Astrocyte (in vitro differentiated cells and primary cell): ENCODE data around the gene ACTG2. TPM values are rescaled to one million over a fixed set of nuclear protein-coding genes. Genes with fewer than 3 reads are reported as not detected.
"Not testable (repeated sequence)": the region's sequence is repeated elsewhere in the genome, so short reads cannot be mapped to it uniquely, and the experiment has no call there.

Source experiments
- DNase-seq: peaks from one replicate; pipeline ENCODE4 v3.0.0-alpha.2; 2010; ENCODE audit warnings: low read depth
- FAIRE-seq: peaks from 2 replicates; lab custom pipeline; 2011; peaks lifted over from hg19 to GRCh38; lab: Jason Lieb, UNC
- H2AFZ ChIP-seq: 2 replicates; pipeline ENCODE4 v1.6.0; 2012; ENCODE audit warnings: low read depth, low read length, inconsistent platforms
- H3K27ac ChIP-seq: 2 replicates; pipeline ENCODE4 v1.5.1; 2011; ENCODE audit warnings: low read depth, low read length, inconsistent platforms
- H3K27me3 ChIP-seq: 2 replicates; pipeline ENCODE4 v1.6.0; 2011; ENCODE audit warnings: low read length, inconsistent platforms; ENCODE audit not compliant: insufficient read depth
- H3K36me3 ChIP-seq: 2 replicates; pipeline ENCODE4 v1.5.1; 2011; ENCODE audit warnings: low read length, inconsistent platforms; ENCODE audit not compliant: insufficient read depth
- H3K4me1 ChIP-seq: 2 replicates; pipeline ENCODE4 v1.5.1; 2011; ENCODE audit warnings: low read length, inconsistent platforms; ENCODE audit not compliant: insufficient read depth
- H3K4me2 ChIP-seq: 2 replicates; pipeline ENCODE4 v1.6.0; 2012; ENCODE audit warnings: low read length, inconsistent platforms
- H3K4me3 ChIP-seq: 2 replicates; pipeline ENCODE4 v1.5.1; 2011; ENCODE audit warnings: low read depth, mild to moderate bottlenecking, low read length, inconsistent platforms; ENCODE audit not compliant: insufficient read depth
- H3K79me2 ChIP-seq: 2 replicates; pipeline ENCODE4 v1.6.0; 2012; ENCODE audit warnings: mild to moderate bottlenecking, low read length, inconsistent platforms; ENCODE audit not compliant: insufficient read depth
- H3K9ac ChIP-seq: 2 replicates; pipeline ENCODE4 v1.6.0; 2012; ENCODE audit warnings: mild to moderate bottlenecking, low read length, inconsistent platforms
- H3K9me3 ChIP-seq: 2 replicates; pipeline ENCODE4 v1.5.1; 2012; ENCODE audit warnings: low read depth, mild to moderate bottlenecking, low read length, inconsistent platforms; ENCODE audit not compliant: insufficient read depth
- H4K20me1 ChIP-seq: 2 replicates; pipeline ENCODE4 v1.6.0; 2012; ENCODE audit warnings: low read length, inconsistent platforms; ENCODE audit not compliant: insufficient read depth
- H3K27ac Mint-ChIP-seq: one replicate; pipeline ENCODE4 v1.8.0; 2021; ENCODE audit warnings: mild to moderate bottlenecking, mixed read lengths; ENCODE audit not compliant: unreplicated experiment
- H3K27me3 Mint-ChIP-seq: one replicate; pipeline ENCODE4 v1.8.0; 2021; ENCODE audit warnings: low read depth, mixed read lengths; ENCODE audit not compliant: unreplicated experiment
- H3K36me3 Mint-ChIP-seq: one replicate; pipeline ENCODE4 v1.8.0; 2021; ENCODE audit warnings: low read depth, mixed read lengths; ENCODE audit not compliant: unreplicated experiment
- H3K4me1 Mint-ChIP-seq: one replicate; pipeline ENCODE4 v1.8.0; 2021; ENCODE audit warnings: low read depth, mixed read lengths; ENCODE audit not compliant: unreplicated experiment
- H3K4me3 Mint-ChIP-seq: one replicate; pipeline ENCODE4 v1.8.0; 2021; ENCODE audit warnings: mild to moderate bottlenecking, moderate library complexity, mixed read lengths; ENCODE audit not compliant: unreplicated experiment
- H3K9me3 Mint-ChIP-seq: one replicate; pipeline ENCODE4 v1.8.0; 2021; ENCODE audit warnings: mild to moderate bottlenecking, mixed read lengths; ENCODE audit not compliant: unreplicated experiment
- EZH2 ChIP-seq: IDR thresholded peaks from 2 replicates; pipeline ENCODE4 v1.6.1; 2012; ENCODE audit warnings: mild to moderate bottlenecking, low read length, inconsistent platforms; ENCODE audit not compliant: insufficient read depth
- total RNA-seq: library from RNA; stranded (reverse); gene quantifications from 2 replicates; pipeline ENCODE4 v1.2.1, GENCODE V29; 2021
- TF ChIP-seq, protein P1 (sequence below): IDR thresholded peaks from 2 replicates; pipeline ENCODE4 v1.5.1; 2011; ENCODE audit warnings: low read depth, mild to moderate bottlenecking, inconsistent platforms, low read length, moderate library complexity; ENCODE audit not compliant: insufficient read depth

Gene ACTG2
- total RNA-seq, 1 donor from 2014 or later = 298 TPM

DNA sequence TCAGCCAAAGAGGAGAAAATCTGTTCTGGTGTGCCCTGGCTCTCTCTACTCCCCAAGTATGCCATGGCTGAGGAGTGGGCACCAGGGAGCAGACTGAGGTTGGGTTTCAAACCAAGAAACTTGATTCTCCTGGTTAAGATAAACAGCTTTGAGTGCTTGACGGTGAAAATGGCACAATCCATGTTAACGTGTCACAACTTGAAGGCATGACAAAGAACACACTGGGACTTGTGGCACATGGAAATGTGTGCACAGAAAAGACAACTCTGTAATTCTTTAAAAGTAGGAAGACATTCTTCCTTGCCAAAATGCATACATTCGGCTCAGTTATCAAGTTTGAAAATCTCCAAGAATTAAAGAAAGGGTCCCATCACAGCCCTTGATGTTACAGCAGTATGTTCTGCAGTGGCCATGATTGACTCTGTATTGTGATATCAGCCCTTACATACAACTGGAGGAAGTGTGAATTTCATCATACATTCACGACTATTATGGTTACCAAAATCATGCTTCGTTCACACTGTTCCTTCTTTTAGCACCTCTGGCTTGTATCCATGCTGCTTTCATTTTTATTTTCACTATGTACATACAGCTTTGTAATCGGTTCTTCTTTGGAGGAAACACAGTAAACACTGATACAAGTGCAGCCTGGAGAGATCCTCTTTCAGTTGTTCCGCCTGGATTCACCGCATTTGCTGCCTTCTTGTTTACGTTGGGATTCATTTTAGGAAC is 15.6 kb upstream of the ACTG2 start:
- FAIRE-seq = no peak
- Histone ChIP-seq H3K4me2 (no peak overlapping the region), H3K36me3 (no peaks in the 10 kb centered on the region), H3K27me3 (no peaks in the 10 kb centered on the region), H4K20me1 (no peaks in the 10 kb centered on the region), H3K79me2 (no peaks in the 10 kb centered on the region), H3K9me3 (no peaks in the 10 kb centered on the region), H2AFZ (no peak overlapping the region), H3K27ac (no peak overlapping the region), H3K4me3 (no peak overlapping the region), H3K9ac (no peak overlapping the region), H3K4me1 (no peaks in the 10 kb centered on the region)
- peaks cover 5% of the 10 kb centered on the region for H3K36me3 Mint-ChIP-seq
- TF ChIP-seq, protein P1, sequence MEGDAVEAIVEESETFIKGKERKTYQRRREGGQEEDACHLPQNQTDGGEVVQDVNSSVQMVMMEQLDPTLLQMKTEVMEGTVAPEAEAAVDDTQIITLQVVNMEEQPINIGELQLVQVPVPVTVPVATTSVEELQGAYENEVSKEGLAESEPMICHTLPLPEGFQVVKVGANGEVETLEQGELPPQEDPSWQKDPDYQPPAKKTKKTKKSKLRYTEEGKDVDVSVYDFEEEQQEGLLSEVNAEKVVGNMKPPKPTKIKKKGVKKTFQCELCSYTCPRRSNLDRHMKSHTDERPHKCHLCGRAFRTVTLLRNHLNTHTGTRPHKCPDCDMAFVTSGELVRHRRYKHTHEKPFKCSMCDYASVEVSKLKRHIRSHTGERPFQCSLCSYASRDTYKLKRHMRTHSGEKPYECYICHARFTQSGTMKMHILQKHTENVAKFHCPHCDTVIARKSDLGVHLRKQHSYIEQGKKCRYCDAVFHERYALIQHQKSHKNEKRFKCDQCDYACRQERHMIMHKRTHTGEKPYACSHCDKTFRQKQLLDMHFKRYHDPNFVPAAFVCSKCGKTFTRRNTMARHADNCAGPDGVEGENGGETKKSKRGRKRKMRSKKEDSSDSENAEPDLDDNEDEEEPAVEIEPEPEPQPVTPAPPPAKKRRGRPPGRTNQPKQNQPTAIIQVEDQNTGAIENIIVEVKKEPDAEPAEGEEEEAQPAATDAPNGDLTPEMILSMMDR = no peak
- TF ChIP-seq EZH2 = no peak
- H3K9me3 Mint-ChIP-seq = no peaks in the 10 kb centered on the region
- DNase-seq = no peak
- no peaks in the 10 kb centered on the region for H3K4me1 Mint-ChIP-seq
- no peak overlapping the region for H3K4me3 Mint-ChIP-seq
- H3K27me3 Mint-ChIP-seq = peaks cover 18% of the 10 kb centered on the region
- H3K27ac Mint-ChIP-seq = no peak overlapping the region

DNA sequence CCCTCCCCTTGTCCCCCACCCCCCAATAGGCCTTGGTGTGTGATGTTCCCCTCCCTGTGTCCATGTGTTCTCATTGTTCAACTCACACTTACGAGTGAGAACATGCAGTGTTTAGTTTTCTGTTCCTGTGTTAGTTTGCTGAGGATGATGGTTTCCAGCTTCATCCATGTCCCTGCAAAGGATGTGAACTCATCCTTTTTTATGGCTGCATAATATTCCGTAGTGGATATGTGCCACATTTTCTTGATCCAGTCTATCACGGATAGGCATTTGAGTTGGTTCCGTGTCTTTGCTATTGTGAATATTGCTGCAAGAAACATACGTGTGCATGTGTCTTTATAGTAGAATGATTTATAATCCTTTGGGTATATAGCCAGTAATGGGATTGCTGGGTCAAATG is 14.8 kb upstream of the ACTG2 start:
- not testable (repeated sequence) for H3K4me3 Mint-ChIP-seq, DNase-seq, H3K36me3 ChIP-seq, H3K4me3 ChIP-seq, H3K9me3 ChIP-seq, H3K4me2 ChIP-seq, H4K20me1 ChIP-seq, FAIRE-seq, H3K4me1 ChIP-seq, H3K36me3 Mint-ChIP-seq, H3K27ac ChIP-seq, H3K9ac ChIP-seq, H2AFZ ChIP-seq, H3K27ac Mint-ChIP-seq, H3K27me3 ChIP-seq, H3K9me3 Mint-ChIP-seq, H3K4me1 Mint-ChIP-seq, H3K79me2 ChIP-seq
- H3K27me3 Mint-ChIP-seq = peaks cover 18% of the 10 kb centered on the region

DNA sequence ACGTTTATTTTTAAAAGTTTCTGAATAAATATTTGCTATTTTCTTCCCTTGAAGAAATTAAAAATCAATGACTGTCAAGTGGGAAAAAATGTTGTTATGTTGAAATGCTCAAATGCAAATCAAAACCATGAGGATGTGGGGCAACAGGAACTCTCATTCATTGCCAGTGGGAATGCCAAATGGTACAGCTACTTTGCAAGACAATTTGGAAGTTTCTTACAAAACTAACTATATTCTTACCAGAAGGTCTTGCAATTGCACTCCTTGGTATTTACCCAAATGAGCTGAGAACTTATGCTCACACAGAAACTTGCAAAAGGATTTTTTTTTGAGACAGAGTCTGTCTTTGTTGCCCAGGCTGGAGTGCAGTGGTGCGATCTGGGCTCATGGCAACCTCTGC is 7.4 kb upstream of the ACTG2 start:
- H3K27ac Mint-ChIP-seq = no peak overlapping the region
- no peak for FAIRE-seq
- H3K27me3 Mint-ChIP-seq = peaks cover 7% of the 10 kb centered on the region
- no peaks in the 10 kb centered on the region for H3K4me1 Mint-ChIP-seq
- no peaks in the 10 kb centered on the region for H3K36me3 ChIP-seq
- no peak overlapping the region for H3K9ac ChIP-seq
- no peak for TF ChIP-seq EZH2
- TF ChIP-seq, protein P1 = no peak
- H4K20me1 ChIP-seq = no peaks in the 10 kb centered on the region
- H3K4me3 ChIP-seq = no peak overlapping the region
- no peak overlapping the region for H2AFZ ChIP-seq
- peaks cover 3% of the 10 kb centered on the region for H3K4me1 ChIP-seq
- H3K9me3 ChIP-seq = no peaks in the 10 kb centered on the region
- no peaks in the 10 kb centered on the region for H3K36me3 Mint-ChIP-seq
- H3K79me2 ChIP-seq = no peaks in the 10 kb centered on the region
- H3K4me3 Mint-ChIP-seq = no peak overlapping the region
- H3K27ac ChIP-seq = no peak overlapping the region
- DNase-seq = no peak
- no peak overlapping the region for H3K4me2 ChIP-seq
- no peaks in the 10 kb centered on the region for H3K9me3 Mint-ChIP-seq
- peaks cover 14% of the 10 kb centered on the region for H3K27me3 ChIP-seq
